K562 (cell line): ENCODE results near the gene ZMIZ1. TPM values are rescaled to one million over a fixed set of nuclear protein-coding genes. Genes with fewer than 3 reads are reported as not detected.

Source experiments
- FOXA3 ChIP-seq, 2 experiments: fragments of 450-650 bp in 1 of 2; sonication (generic) in 1 of 2; formaldehyde crosslinking; IDR thresholded peaks in 1 of 2; conservative IDR thresholded peaks in 1 of 2; 2 replicates each; pipeline versions ENCODE4 v1.4.0 to v1.8.0; 2020 to 2022; ENCODE audit warnings: mild to moderate bottlenecking in 2 of 2, missing genetic modification reagents in 1 of 2
- GABPB1 ChIP-seq: sonication (generic); formaldehyde crosslinking; IDR thresholded peaks from 2 replicates; pipeline ENCODE4 v1.8.0; 2022; ENCODE audit warnings: mild to moderate bottlenecking, missing genetic modification reagents
- KLF16 ChIP-seq: IDR thresholded peaks from 2 replicates; pipeline ENCODE4 v1.6.1; 2016; ENCODE audit warnings: antibody characterized with exemption
- MYC ChIP-seq, 2 experiments: fragments of 250-450 bp in 1 of 2; sonication (Bioruptor Pico) in 1 of 2; IDR thresholded peaks; 2 replicates each; pipeline versions ENCODE4 v1.5.1 to v1.6.1; 2012 to 2021; ENCODE audit warnings: low read depth in 2 of 2, borderline replicate concordance in 1 of 2, improper control_type of control experiment in 1 of 2, low read length in 1 of 2, mild to moderate bottlenecking in 1 of 2, moderate library complexity in 1 of 2
- NCOR1 ChIP-seq: fragments of 450-650 bp; IDR thresholded peaks from 2 replicates; pipeline ENCODE4 v1.6.1; 2016; ENCODE audit warnings: mild to moderate bottlenecking, moderate library complexity
- SP2 ChIP-seq: IDR thresholded peaks from 2 replicates; pipeline ENCODE4 v1.6.1; 2011; ENCODE audit warnings: mild to moderate bottlenecking, low read depth, low read length, moderate library complexity; ENCODE audit not compliant: poor library complexity, severe bottlenecking; ENCODE audit errors: extremely low read depth
- ZKSCAN3 ChIP-seq: fragments of 250-450 bp; sonication (Bioruptor Pico); IDR thresholded peaks from 2 replicates; pipeline ENCODE4 v1.4.0; 2020
- ZNF239 ChIP-seq: fragments of 250-450 bp; sonication (Bioruptor Pico); IDR thresholded peaks from 2 replicates; pipeline ENCODE4 v1.4.0; 2020; ENCODE audit warnings: mild to moderate bottlenecking
- ZNF3 ChIP-seq: fragments of 250-450 bp; sonication (Bioruptor Pico); IDR thresholded peaks from 2 replicates; pipeline ENCODE4 v1.5.0; 2021; ENCODE audit warnings: mild to moderate bottlenecking, moderate library complexity
- ZNF551 ChIP-seq: fragments of 250-450 bp; sonication (Bioruptor Pico); IDR thresholded peaks from 2 replicates; pipeline ENCODE4 v1.5.0; 2021; ENCODE audit warnings: mild to moderate bottlenecking, moderate library complexity
- ZNF668 ChIP-seq: fragments of 250-450 bp; sonication (Bioruptor Pico); IDR thresholded peaks from 2 replicates; pipeline ENCODE4 v1.8.0; 2022; ENCODE audit warnings: mild to moderate bottlenecking, inconsistent platforms
- polyA plus RNA-seq, 8 experiments: library from polyadenylated mRNA; depleted of rRNA in 4 of 8; stranded (reverse) in 5 of 8; unstranded in 3 of 8; fragments of >200 nt; fragmentation: Nextera tagmentation in 2 of 8; fragmentation: Illumina TruSeq in 1 of 8; extraction: Ambion mirVana in 2 of 8; extraction: Trizol in 1 of 8; gene quantifications; 2 replicates each; pipeline versions ENCODE4 v1.2.1 to v1.2.3, GENCODE V29; 2011 to 2014; ENCODE audit warnings: inconsistent platforms in 1 of 8, missing spikeins in 1 of 8
- total RNA-seq, 7 experiments: library from RNA; depleted of rRNA in 6 of 7; stranded (reverse); fragments of >200 nt in 6 of 7; fragmentation: Illumina TruSeq in 2 of 7; extraction: Trizol in 2 of 7; gene quantifications; 2 replicates each; pipeline versions ENCODE4 v1.2.1 to v1.2.3, GENCODE V29; 2011 to 2021; ENCODE audit warnings: low replicate concordance in 1 of 7
- TF ChIP-seq, protein P1 (sequence below): fragments of 250-450 bp; sonication (Bioruptor Pico); IDR thresholded peaks from 2 replicates; pipeline ENCODE4 v1.4.0; 2020; ENCODE audit warnings: borderline replicate concordance
- TF ChIP-seq, protein P2 (sequence below): fragments of 450-650 bp; IDR thresholded peaks from 2 replicates; pipeline ENCODE4 v1.6.1; 2016; ENCODE audit warnings: low read depth
- TF ChIP-seq, protein P3 (sequence below): sonication (generic); formaldehyde crosslinking; IDR thresholded peaks from 2 replicates; pipeline ENCODE4 v1.8.1; 2023; ENCODE audit warnings: mild to moderate bottlenecking, missing genetic modification reagents

ZMIZ1 gene
- total and polyA plus RNA-seq, 9 of the 15 experiments (the other 6 are each of a cell fraction or from before 2014, with no cell fraction given): 1.0 to 37.3 (median 4.3) TPM

GRCh38 chr10:79066411-79067240 is 2.1 kb upstream of the ZMIZ1 start (continued):
- TF ChIP-seq, protein P1, sequence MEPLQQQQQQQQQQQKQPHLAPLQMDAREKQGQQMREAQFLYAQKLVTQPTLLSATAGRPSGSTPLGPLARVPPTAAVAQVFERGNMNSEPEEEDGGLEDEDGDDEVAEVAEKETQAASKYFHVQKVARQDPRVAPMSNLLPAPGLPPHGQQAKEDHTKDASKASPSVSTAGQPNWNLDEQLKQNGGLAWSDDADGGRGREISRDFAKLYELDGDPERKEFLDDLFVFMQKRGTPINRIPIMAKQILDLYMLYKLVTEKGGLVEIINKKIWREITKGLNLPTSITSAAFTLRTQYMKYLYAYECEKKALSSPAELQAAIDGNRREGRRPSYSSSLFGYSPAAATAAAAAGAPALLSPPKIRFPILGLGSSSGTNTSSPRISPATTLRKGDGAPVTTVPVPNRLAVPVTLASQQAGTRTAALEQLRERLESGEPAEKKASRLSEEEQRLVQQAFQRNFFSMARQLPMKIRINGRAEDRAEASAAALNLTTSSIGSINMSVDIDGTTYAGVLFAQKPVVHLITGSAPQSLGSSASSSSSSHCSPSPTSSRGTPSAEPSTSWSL (CRISPR knock-in tag): no peak
- TF ChIP-seq ZNF239 (CRISPR knock-in tag) (no peak), KLF16 (no peak), MYC (IDR thresholded peaks at IDR 0.05; ENCODE audit: low read depth, low read length) (peak; percentile 56), MYC (CRISPR knock-in tag; IDR thresholded peaks at IDR 0.05; ENCODE audit: borderline replicate concordance, low read depth) (no peak), NCOR1 (no peak), GABPB1 (CRISPR knock-in tag) (no peak), ZNF3 (no peak), ZKSCAN3 (no peak), SP2 (no peak), FOXA3 (CRISPR knock-in tag; conservative IDR thresholded peaks at IDR 0.05 in 1 of 2, IDR thresholded peaks at IDR 0.05 in 1 of 2) (no peak), ZNF668 (CRISPR knock-in tag) (no peak), ZNF551 (CRISPR knock-in tag) (no peak)
- TF ChIP-seq, protein P2, sequence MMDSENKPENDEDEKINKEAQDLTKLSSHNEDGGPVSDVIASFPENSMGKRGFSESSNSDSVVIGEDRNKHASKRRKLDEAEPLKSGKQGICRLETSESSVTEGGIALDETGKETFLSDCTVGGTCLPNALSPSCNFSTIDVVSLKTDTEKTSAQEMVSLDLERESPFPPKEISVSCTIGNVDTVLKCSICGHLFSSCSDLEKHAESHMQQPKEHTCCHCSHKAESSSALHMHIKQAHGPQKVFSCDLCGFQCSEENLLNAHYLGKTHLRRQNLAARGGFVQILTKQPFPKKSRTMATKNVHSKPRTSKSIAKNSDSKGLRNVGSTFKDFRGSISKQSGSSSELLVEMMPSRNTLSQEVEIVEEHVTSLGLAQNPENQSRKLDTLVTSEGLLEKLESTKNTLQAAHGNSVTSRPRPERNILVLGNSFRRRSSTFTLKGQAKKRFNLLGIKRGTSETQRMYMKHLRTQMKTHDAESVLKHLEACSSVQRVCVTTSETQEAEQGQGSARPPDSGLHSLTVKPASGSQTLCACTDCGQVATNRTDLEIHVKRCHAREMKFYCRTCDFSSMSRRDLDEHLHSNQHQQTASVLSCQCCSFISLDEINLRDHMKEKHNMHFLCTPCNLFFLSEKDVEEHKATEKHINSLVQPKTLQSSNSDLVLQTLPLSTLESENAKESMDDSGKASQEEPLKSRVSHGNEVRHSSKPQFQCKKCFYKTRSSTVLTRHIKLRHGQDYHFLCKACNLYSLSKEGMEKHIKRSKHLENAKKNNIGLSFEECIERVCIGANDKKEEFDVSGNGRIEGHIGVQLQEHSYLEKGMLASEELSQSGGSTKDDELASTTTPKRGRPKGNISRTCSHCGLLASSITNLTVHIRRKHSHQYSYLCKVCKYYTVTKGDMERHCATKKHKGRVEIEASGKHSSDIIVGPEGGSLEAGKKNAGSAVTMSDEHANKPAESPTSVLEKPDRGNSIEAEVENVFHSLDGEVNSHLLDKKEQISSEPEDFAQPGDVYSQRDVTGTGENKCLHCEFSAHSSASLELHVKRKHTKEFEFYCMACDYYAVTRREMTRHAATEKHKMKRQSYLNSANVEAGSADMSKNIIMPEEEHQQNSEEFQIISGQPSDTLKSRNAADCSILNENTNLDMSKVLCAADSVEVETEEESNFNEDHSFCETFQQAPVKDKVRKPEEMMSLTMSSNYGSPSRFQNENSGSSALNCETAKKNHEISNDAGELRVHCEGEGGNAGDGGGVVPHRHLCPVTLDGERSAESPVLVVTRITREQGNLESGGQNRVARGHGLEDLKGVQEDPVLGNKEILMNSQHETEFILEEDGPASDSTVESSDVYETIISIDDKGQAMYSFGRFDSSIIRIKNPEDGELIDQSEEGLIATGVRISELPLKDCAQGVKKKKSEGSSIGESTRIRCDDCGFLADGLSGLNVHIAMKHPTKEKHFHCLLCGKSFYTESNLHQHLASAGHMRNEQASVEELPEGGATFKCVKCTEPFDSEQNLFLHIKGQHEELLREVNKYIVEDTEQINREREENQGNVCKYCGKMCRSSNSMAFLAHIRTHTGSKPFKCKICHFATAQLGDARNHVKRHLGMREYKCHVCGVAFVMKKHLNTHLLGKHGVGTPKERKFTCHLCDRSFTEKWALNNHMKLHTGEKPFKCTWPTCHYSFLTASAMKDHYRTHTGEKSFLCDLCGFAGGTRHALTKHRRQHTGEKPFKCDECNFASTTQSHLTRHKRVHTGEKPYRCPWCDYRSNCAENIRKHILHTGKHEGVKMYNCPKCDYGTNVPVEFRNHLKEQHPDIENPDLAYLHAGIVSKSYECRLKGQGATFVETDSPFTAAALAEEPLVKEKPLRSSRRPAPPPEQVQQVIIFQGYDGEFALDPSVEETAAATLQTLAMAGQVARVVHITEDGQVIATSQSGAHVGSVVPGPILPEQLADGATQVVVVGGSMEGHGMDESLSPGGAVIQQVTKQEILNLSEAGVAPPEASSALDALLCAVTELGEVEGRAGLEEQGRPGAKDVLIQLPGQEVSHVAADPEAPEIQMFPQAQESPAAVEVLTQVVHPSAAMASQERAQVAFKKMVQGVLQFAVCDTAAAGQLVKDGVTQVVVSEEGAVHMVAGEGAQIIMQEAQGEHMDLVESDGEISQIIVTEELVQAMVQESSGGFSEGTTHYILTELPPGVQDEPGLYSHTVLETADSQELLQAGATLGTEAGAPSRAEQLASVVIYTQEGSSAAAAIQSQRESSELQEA: no peak
- TF ChIP-seq, protein P3, sequence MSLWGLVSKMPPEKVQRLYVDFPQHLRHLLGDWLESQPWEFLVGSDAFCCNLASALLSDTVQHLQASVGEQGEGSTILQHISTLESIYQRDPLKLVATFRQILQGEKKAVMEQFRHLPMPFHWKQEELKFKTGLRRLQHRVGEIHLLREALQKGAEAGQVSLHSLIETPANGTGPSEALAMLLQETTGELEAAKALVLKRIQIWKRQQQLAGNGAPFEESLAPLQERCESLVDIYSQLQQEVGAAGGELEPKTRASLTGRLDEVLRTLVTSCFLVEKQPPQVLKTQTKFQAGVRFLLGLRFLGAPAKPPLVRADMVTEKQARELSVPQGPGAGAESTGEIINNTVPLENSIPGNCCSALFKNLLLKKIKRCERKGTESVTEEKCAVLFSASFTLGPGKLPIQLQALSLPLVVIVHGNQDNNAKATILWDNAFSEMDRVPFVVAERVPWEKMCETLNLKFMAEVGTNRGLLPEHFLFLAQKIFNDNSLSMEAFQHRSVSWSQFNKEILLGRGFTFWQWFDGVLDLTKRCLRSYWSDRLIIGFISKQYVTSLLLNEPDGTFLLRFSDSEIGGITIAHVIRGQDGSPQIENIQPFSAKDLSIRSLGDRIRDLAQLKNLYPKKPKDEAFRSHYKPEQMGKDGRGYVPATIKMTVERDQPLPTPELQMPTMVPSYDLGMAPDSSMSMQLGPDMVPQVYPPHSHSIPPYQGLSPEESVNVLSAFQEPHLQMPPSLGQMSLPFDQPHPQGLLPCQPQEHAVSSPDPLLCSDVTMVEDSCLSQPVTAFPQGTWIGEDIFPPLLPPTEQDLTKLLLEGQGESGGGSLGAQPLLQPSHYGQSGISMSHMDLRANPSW (CRISPR knock-in tag): no peak
